GM18505 (cell line): ENCODE results near the gene AP2B1.

Experiments
- ATAC-seq: cut with Tn5 transposase; IDR thresholded peaks from one replicate; pipeline ENCODE4 v1.9.1; 2021; ENCODE audit not compliant: unreplicated experiment
- POLR2A ChIP-seq: IDR thresholded peaks from 4 replicates; pipeline ENCODE4 v1.6.1; 2011; ENCODE audit warnings: borderline replicate concordance; ENCODE audit not compliant: insufficient read depth, insufficient read length; ENCODE audit errors: extremely low read depth

AP2B1 gene

GRCh38 chr17:35731917-35732805, 145.0 kb downstream of the AP2B1 start:
- no peak for TF ChIP-seq POLR2A
- ATAC-seq = no peak

- no peak for TF ChIP-seq POLR2A
- no peak for ATAC-seq
Observed at GRCh38 chr17:35732806-35733136, 145.6 kb downstream of the AP2B1 start.

GRCh38 chr17:35733366-35733765, 146.2 kb downstream of the AP2B1 start:
- no peak for TF ChIP-seq POLR2A
- ATAC-seq = no peak

GRCh38 chr17:35734396-35734795, 147.3 kb downstream of the AP2B1 start:
- TF ChIP-seq POLR2A = no peak
- no peak for ATAC-seq

- no peak for TF ChIP-seq POLR2A
- no peak for ATAC-seq
Observed at GRCh38 chr17:35735036-35735805, 148.1 kb downstream of the AP2B1 start.

GRCh38 chr17:35736236-35736635, 149.1 kb downstream of the AP2B1 start:
- ATAC-seq = no peak

GRCh38 chr17:35738519-35739133, 151.5 kb downstream of the AP2B1 start:
- no peak for ATAC-seq
- no peak for TF ChIP-seq POLR2A

More at GRCh38 chr17:35736236-35736635, 149.1 kb downstream of the AP2B1 start:
- TF ChIP-seq POLR2A = no peak

GRCh38 chr17:35740216-35740615, 153.1 kb downstream of the AP2B1 start:
- TF ChIP-seq POLR2A = no peak
- no peak for ATAC-seq

GRCh38 chr17:35740997-35741931, 154.1 kb downstream of the AP2B1 start:
- no peak for TF ChIP-seq POLR2A
- ATAC-seq = no peak

GRCh38 chr17:35742496-35742895, 155.4 kb downstream of the AP2B1 start:
- no peak for TF ChIP-seq POLR2A
- no peak for ATAC-seq

GRCh38 chr17:35742896-35743477, 155.9 kb downstream of the AP2B1 start:
- ATAC-seq = no peak

GRCh38 chr17:35743626-35744328, 156.7 kb downstream of the AP2B1 start:
- no peak for TF ChIP-seq POLR2A
- no peak for ATAC-seq

More at GRCh38 chr17:35742896-35743477, 155.9 kb downstream of the AP2B1 start:
- no peak for TF ChIP-seq POLR2A
